C4-2B (cell line): ENCODE results near the gene MCU.

Source experiments
- ZFX ChIP-seq: fragments of 450-650 bp; IDR thresholded peaks from 2 replicates; pipeline ENCODE4 v1.6.1; 2017
- TF ChIP-seq, protein P1 (sequence below): fragments of 450-650 bp; conservative IDR thresholded peaks from 2 replicates; pipeline ENCODE4 v1.5.1; 2017; ENCODE audit warnings: mild to moderate bottlenecking

- TF ChIP-seq, protein P1, sequence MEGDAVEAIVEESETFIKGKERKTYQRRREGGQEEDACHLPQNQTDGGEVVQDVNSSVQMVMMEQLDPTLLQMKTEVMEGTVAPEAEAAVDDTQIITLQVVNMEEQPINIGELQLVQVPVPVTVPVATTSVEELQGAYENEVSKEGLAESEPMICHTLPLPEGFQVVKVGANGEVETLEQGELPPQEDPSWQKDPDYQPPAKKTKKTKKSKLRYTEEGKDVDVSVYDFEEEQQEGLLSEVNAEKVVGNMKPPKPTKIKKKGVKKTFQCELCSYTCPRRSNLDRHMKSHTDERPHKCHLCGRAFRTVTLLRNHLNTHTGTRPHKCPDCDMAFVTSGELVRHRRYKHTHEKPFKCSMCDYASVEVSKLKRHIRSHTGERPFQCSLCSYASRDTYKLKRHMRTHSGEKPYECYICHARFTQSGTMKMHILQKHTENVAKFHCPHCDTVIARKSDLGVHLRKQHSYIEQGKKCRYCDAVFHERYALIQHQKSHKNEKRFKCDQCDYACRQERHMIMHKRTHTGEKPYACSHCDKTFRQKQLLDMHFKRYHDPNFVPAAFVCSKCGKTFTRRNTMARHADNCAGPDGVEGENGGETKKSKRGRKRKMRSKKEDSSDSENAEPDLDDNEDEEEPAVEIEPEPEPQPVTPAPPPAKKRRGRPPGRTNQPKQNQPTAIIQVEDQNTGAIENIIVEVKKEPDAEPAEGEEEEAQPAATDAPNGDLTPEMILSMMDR: no peak; the same call in 1 of the 2 replicates
- TF ChIP-seq ZFX: no peak
Measured at GRCh38 chr10:72913287-72913686, 221.3 kb downstream of the MCU start.
